ENCODE results near the gene CCDC187. TPM values are rescaled to one million over a fixed set of nuclear protein-coding genes. Genes with fewer than 3 reads are reported as not detected.

CCDC187 gene
- total RNA-seq, 1 donor from 2014 or later, result not detected

DNA sequence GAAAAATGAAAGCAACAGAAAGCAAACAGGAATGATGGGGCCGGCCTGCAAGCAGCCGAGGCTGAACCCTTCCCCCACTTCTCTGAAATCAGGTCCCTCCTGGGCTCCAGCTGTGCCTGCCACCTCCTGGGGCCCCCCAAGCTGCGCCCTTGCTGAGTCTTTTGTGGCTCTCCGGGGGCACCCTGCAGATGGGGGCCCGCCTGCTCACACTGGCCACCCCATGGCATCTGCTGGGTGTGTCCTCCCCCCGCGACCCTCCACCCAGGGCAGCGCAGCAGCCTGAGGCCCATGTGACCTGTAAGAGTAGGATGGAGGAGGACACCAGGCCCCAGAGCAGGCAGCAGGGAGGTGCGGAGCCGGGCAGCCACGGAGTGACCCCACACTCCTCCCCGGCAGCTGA lies 29.2 kb upstream of the CCDC187 start:
- no peaks in the 10 kb centered on the region for H3K27me3 ChIP-seq
- intact Hi-C loops (cut with DNase I), result no loop called here
- no peaks in the 10 kb centered on the region for H3K9me3 ChIP-seq
- TF ChIP-seq POLR2A (IDR thresholded peaks at IDR 0.05), result no peak
- no peak for TF ChIP-seq POLR2AphosphoS5 (IDR thresholded peaks at IDR 0.05; ENCODE audit: insufficient read depth in 1 of 2, low read depth in 1 of 2)
- TF ChIP-seq CTCF (IDR thresholded peaks at IDR 0.05), result no peak
- peaks cover 0 to 3% of the 10 kb centered on the region in 2 donors for H3K36me3 ChIP-seq
- peaks cover 31% of the 10 kb centered on the region for H3K4me1 ChIP-seq
- H3K4me3 ChIP-seq, result no peak overlapping the region
- H3K27ac ChIP-seq, result no peak overlapping the region
- DNase-seq (ENCODE audit: extremely low spot score in 2 of 2), result no peak

DNA sequence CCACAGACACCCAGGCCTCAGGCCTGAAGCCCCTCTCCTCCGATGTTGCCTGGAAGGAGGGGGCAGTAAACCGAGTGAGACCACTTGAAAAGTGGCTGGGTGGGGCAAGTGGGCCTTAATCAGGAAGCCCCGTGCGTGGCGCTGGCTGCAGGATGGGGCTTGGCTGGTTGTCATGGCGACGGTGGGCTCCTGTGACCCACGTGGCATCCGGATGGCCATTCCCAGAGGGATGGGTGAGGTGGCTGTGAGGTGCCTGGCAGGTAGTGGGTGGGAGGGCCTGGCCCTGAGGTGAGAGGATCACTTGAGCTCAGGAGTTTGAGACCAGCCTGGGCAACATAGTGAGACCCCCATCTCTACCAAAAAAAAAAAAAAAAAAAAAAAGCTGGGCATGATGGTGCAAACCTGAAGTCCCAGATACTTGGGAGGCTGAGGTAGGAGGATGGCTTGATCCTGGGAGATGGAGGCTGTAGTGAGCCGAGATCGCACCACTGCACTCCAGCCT lies 28.6 kb upstream of the CCDC187 start:
- H3K9me3 ChIP-seq, result no peaks in the 10 kb centered on the region
- H3K4me1 ChIP-seq, result peaks cover 35% of the 10 kb centered on the region
- no peak overlapping the region for H3K4me3 ChIP-seq
- DNase-seq (ENCODE audit: extremely low spot score in 2 of 2), result no peak
- TF ChIP-seq CTCF (IDR thresholded peaks at IDR 0.05) (no peak), POLR2AphosphoS5 (IDR thresholded peaks at IDR 0.05; ENCODE audit: insufficient read depth in 1 of 2, low read depth in 1 of 2) (no peak), POLR2A (IDR thresholded peaks at IDR 0.05) (no peak)
- no peak overlapping the region for H3K27ac ChIP-seq
- no peaks in the 10 kb centered on the region for H3K27me3 ChIP-seq
- intact Hi-C loops (cut with DNase I), result no loop called here
- H3K36me3 ChIP-seq, result no peaks in the 10 kb centered on the region

GRCh38 chr9:136331556-136332481 lies 27.9 kb upstream of the CCDC187 start:
- TF ChIP-seq POLR2AphosphoS5 (IDR thresholded peaks at IDR 0.05; ENCODE audit: insufficient read depth in 1 of 2, low read depth in 1 of 2) (no peak), POLR2A (IDR thresholded peaks at IDR 0.05) (no peak), CTCF (IDR thresholded peaks at IDR 0.05) (no peak)
- H3K9me3 ChIP-seq, result no peaks in the 10 kb centered on the region
- intact Hi-C loops (cut with DNase I), result no loop called here
- H3K4me3 ChIP-seq, result no peak overlapping the region
- H3K4me1 ChIP-seq, result peaks cover 38% of the 10 kb centered on the region
- DNase-seq (ENCODE audit: extremely low spot score in 2 of 2), result no peak
- H3K27ac ChIP-seq, result no peak overlapping the region
- no peaks in the 10 kb centered on the region for H3K27me3 ChIP-seq
- H3K36me3 ChIP-seq, result no peaks in the 10 kb centered on the region

- DNase-seq (ENCODE audit: extremely low spot score in 2 of 2), result no peak
- no peaks in the 10 kb centered on the region for H3K27me3 ChIP-seq
- no peaks in the 10 kb centered on the region for H3K36me3 ChIP-seq
- peaks cover 46% of the 10 kb centered on the region for H3K4me1 ChIP-seq
- no peak overlapping the region for H3K27ac ChIP-seq
- TF ChIP-seq POLR2A (IDR thresholded peaks at IDR 0.05), result no peak
- no peak for TF ChIP-seq CTCF (IDR thresholded peaks at IDR 0.05)
- H3K4me3 ChIP-seq, result no peak overlapping the region
- no peaks in the 10 kb centered on the region for H3K9me3 ChIP-seq
- intact Hi-C loops (cut with DNase I), result no loop called here
Observed at GRCh38 chr9:136331030-136331429, 27.1 kb upstream of the CCDC187 start.

DNA sequence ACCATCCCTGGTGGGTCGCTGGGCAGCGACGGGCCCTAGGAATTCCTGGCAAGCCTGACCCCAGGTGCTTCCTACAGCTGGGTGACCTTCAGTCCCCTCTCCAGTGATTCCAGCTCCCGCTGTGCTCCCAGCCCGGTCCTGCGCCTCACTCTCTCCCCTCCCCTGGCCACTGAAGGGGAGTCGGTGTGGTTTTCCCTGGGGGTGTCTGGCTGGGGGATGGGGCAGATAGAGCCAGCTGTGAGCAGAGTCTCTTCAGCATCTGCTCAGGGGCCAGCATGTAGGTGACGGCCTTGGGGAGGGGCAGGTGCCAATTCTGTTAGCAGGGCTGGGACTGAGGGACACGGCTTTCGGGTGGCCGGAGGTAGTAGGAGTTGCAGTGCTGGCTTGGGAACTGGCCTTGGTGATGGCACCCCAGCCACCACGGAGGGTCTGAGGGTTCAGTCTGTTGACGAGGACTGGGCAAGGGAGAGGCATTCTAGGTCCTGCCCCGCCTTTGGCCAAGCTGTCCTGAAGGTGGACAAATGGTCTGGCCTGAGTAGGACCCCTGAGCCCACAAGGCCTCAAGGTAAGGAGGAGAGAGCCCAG lies 26.6 kb upstream of the CCDC187 start:
- intact Hi-C loops (cut with DNase I), result no loop called here
- no peak for DNase-seq (ENCODE audit: extremely low spot score in 2 of 2)
- Histone ChIP-seq H3K9me3 (no peaks in the 10 kb centered on the region), H3K27me3 (no peaks in the 10 kb centered on the region), H3K4me3 (no peak overlapping the region), H3K36me3 (no peaks in the 10 kb centered on the region), H3K27ac (no peak overlapping the region), H3K4me1 (peaks cover 52% of the 10 kb centered on the region)
- no peak for TF ChIP-seq POLR2AphosphoS5 (IDR thresholded peaks at IDR 0.05; ENCODE audit: insufficient read depth in 1 of 2, low read depth in 1 of 2)
- no peak for TF ChIP-seq POLR2A (IDR thresholded peaks at IDR 0.05)
- TF ChIP-seq CTCF (IDR thresholded peaks at IDR 0.05), result no peak
